Ectodermal cell (in vitro differentiated cells): ENCODE measurements around the gene TVP23B.
A peak's percentile ranks its signal among the peaks of the same experiment; 100 is the strongest.
"Not testable (repeated sequence)": the region's sequence is repeated elsewhere in the genome, so short reads cannot be mapped to it uniquely, and the experiment has no call there.

Experiments used
- H3K27ac ChIP-seq: 2 replicates; pipeline ENCODE4 v1.7.0; 2013; ENCODE audit warnings: mild to moderate bottlenecking, low read depth, low read length; ENCODE audit not compliant: insufficient read depth, poor library complexity, severe bottlenecking
- H3K27me3 ChIP-seq: 2 replicates; pipeline ENCODE4 v1.7.0; 2013; ENCODE audit warnings: mild to moderate bottlenecking, low read length; ENCODE audit not compliant: insufficient read depth, control insufficient read depth, poor library complexity, severe bottlenecking
- H3K36me3 ChIP-seq: one replicate; pipeline ENCODE4 v1.7.0; 2013; ENCODE audit warnings: low read length; ENCODE audit not compliant: control insufficient read depth, insufficient read depth
- H3K4me1 ChIP-seq: one replicate; pipeline ENCODE4 v1.7.0; 2013; ENCODE audit warnings: low read length; ENCODE audit not compliant: control insufficient read depth, insufficient read depth
- H3K4me3 ChIP-seq: 2 replicates; pipeline ENCODE4 v1.7.0; 2013; ENCODE audit warnings: low read depth, low read length, control low read depth; ENCODE audit not compliant: insufficient read depth
- H3K9me3 ChIP-seq: 2 replicates; pipeline ENCODE4 v1.7.0; 2013; ENCODE audit warnings: mild to moderate bottlenecking, low read length, moderate library complexity; ENCODE audit not compliant: control insufficient read depth
- WGBS, 2 experiments: methylation state at CpG; one replicate each; pipeline ENCODE4 v1.1.7; 2013; ENCODE audit warnings: missing lambda C conversion rate in 2 of 2; 5-methylcytosine and 5-hydroxymethylcytosine counted together

The TVP23B gene

DNA sequence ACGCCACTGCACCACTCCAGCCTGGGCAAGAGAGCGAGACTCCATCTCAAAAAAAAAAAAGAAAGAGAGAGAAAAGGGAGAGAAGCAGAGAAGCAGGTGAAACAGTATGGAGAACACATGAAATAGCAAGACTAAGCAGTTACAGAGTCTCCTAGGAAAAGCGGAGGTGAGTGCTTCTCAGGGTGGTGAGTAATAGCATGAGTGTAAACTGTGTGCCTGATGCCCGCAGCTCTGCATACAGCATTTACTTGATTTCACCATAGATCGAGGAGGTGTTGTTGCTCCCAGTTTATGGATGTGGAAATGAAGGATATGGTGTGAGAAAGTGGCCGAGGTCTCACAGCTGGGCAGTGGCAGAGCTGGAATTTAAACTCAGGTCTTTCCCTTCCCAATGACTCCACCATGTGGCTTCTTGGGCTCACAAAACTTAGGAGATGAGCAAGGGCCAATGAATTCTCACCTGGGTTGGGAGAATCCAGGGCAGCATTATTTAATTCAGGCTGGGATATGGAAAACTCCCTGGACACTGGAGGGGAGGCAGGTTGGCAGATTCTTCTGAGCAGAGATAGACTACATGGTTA lies 27.1 kb upstream of the TVP23B start:
- H3K4me3 ChIP-seq, H3K4me1 ChIP-seq: not testable (repeated sequence)
- WGBS, 2 experiments: 91% methylated on average over 4 of the region's 6 CpGs

DNA sequence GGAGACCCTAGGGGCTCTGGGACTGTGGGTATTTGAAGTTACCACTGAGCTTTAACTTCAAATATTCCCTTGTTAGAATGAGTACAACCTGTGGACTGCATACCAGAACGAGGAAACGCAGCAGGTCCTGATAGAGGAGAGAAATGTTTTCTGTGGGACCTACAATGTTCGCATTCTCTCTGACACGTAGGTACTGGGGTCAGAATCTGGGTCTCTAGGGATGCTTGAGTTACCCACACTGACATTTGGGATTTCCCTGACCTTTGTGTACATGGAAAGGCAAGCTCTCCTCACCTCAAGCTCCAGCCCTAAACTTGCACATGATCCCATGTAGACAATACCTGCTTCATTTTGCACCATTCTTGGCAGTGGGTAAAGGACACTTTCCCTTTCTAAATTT lies 25.0 kb upstream of the TVP23B start:
- not testable (repeated sequence) for H3K4me3 ChIP-seq, H3K4me1 ChIP-seq, H3K36me3 ChIP-seq, H3K27ac ChIP-seq, H3K27me3 ChIP-seq, H3K9me3 ChIP-seq
- WGBS, 2 experiments: 88 to 99% methylated on average over 2 to 4 of the region's 4 CpGs

More for the DNA sequence above, 27.1 kb upstream of the TVP23B start:
- H3K27me3 ChIP-seq, H3K9me3 ChIP-seq, H3K27ac ChIP-seq, H3K36me3 ChIP-seq: not testable (repeated sequence)

DNA sequence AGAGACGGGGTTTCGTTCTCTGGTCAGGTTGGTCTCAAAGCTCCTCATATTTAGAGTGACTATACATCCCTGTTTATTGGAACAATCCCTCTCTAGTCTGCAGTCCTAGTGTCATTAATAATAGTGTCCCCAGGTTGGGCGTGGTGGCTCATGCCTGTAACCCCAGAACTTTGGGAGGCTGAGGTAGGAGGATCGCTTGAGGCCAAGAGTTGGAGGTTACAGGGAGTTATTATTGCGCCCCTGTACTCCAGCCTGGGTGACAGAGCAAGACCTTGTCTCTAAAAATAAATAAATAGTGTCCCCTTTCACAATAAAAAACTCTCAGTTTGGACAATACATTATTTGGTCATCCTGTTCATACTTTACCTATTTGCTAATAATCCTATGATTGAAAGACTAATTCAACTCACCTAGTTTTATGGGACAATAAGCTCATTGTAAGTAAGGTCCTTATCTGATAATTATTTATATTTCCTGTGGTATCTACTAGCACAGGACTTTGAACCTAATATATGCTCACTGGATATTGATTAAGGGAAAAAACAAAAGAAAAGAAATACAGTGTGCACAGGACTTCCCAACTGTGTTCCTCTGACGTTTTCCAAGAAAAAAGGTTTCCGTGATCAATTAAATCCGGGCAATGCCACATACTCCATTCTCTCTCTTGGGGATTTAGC lies 23.5 kb upstream of the TVP23B start:
- not testable (repeated sequence) for H3K27me3 ChIP-seq, H3K9me3 ChIP-seq
- WGBS, 2 experiments: 81 to 91% methylated on average over 7 to 8 of the region's 8 CpGs

DNA sequence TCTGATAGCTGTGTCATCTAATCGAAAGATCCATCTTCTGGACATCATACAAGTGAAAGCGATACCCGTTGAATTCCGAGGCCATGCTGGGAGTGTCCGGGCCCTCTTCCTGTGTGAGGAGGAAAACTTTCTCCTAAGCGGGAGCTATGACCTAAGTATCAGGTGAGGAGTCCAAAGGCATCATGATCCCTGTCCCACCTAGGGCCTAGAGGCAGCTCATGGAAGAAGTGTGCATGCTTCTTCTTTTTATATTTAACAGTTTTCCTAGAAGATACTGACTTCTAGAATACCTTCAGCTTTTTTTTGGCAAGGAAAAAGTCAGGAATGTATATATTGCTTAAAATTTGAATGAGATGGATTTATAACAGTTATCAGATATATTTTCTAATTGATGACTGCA lies 22.6 kb upstream of the TVP23B start:
- H3K4me1 ChIP-seq, H3K4me3 ChIP-seq, H3K27ac ChIP-seq, H3K27me3 ChIP-seq, H3K36me3 ChIP-seq, H3K9me3 ChIP-seq: not testable (repeated sequence)
- 100% methylated on average over 1 to 2 of the region's 6 CpGs for WGBS, 2 experiments

More for the DNA sequence above, 23.5 kb upstream of the TVP23B start:
- H3K4me3 ChIP-seq, H3K27ac ChIP-seq, H3K36me3 ChIP-seq, H3K4me1 ChIP-seq: not testable (repeated sequence)

DNA sequence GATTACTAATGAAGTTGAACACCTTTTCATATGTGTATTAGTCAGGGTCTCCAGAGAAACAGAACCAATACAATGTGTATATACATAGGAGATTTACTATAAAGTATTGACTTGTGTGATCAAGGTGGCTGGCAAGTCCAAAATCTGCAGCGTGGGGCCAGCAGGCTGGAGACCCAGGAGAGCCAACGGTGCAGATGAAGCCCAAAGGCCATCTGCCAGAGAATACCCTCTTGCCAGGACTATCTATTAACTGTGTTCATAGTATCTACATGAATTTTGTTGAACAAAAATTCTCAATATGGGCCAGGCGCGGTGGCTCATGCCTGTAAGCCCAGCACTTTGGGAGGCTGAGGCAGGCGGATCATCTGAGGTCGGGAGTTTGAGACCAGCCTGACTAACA lies 20.8 kb upstream of the TVP23B start:
- not testable (repeated sequence) for H3K27ac ChIP-seq, H3K9me3 ChIP-seq, H3K36me3 ChIP-seq, H3K4me1 ChIP-seq, H3K27me3 ChIP-seq, H3K4me3 ChIP-seq
- 94 to 97% methylated on average over 5 to 6 of the region's 6 CpGs for WGBS, 2 experiments

DNA sequence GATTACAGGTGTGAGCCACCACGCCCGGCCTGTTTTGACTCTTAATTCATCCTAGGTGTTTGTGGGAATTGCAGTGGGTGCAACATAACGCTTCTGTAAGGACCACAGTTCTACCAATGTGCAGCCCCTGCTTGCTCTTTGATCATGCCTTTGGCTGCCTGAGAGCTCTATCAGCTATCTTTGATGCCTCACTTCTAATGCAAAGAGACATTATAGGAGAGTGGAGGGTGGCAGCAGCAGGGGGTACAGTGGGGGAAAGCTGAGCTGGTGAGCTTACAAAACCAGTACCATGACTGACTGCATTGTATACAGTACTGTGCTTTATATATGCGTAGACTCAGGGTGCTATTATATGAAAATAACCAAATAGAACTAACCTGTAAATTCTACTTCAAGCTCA lies 10.4 kb upstream of the TVP23B start:
- not testable (repeated sequence) for H3K27ac ChIP-seq, H3K9me3 ChIP-seq, H3K4me3 ChIP-seq, H3K4me1 ChIP-seq, H3K36me3 ChIP-seq, H3K27me3 ChIP-seq
- 80 to 85% methylated on average over 2 of the region's 4 CpGs for WGBS, 2 experiments

DNA sequence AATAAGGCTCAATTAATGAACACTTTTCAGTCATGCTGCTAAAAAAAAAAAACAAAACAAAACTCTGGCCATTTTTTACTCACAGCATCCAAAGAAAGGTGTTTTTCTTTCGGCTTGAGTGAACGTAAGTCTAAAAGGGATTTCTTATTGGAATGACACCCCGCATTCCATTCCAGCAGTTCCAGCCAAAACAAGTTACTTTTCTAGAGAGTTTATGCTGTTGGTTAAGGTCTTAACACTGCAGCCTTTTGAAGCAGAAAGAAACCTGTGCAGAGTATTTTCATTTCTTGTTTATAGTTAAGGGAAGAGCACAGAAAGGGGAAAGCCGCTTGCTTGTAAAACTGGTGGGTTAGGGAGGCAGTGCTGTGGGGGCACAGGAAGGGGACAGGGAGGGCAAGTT lies 9.9 kb upstream of the TVP23B start:
- H3K27ac ChIP-seq: peak overlapping the region; percentile 66

DNA sequence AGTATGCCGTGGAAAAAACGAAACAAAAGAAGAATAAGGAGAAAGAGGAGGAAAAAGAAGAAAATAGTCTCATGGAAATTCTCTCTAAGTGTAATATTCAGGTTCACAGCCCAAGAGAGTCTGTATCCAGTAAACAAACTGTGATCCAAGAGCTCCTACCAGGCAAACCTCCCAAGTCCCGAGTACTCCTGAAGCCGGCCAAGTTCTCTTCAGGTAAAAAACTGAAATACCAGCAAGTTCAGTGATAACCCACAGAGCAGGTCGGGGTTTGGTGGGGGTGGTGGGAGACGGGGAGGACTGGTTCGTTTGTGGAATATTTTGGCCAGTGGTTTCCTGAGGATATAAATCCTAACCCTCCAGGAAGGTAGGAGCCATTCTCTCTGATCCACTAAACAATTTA lies 8.5 kb upstream of the TVP23B start:
- 93% methylated on average over 7 of the region's 7 CpGs for WGBS, 2 experiments
- Histone ChIP-seq H3K4me3 (no peak overlapping the region), H3K27ac (no peak overlapping the region), H3K27me3 (no peaks in the 10 kb centered on the region), H3K9me3 (no peaks in the 10 kb centered on the region), H3K4me1 (no peaks in the 10 kb centered on the region), H3K36me3 (no peaks in the 10 kb centered on the region)

More for the DNA sequence above, 9.9 kb upstream of the TVP23B start:
- H3K27me3 ChIP-seq, H3K4me1 ChIP-seq, H3K4me3 ChIP-seq, H3K9me3 ChIP-seq, H3K36me3 ChIP-seq: not testable (repeated sequence)
- 89 to 90% methylated on average over 4 of the region's 4 CpGs for WGBS, 2 experiments

DNA sequence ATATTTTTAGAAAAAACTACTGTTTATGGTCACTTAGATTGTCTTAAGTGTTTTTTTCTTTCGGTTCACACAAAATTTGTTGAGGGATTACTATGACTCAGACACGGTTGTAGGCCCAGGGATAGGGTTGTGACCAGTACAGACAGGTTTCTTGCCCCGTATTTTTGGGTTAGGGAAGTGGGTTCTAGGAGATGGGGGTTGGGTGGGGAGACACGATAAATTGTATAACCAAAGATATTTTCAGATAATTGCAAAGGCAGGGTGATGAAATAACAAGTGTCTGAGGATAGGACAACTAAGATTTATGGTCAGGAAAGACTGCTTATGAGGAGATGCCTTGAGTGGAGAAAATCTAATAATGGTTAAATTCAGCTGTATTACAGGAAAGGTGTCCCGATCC lies 822 bp downstream of the TVP23B start:
- H3K27ac ChIP-seq, H3K9me3 ChIP-seq, H3K36me3 ChIP-seq, H3K27me3 ChIP-seq, H3K4me1 ChIP-seq: not testable (repeated sequence)
- WGBS, 2 experiments: no CpG with 5 or more reads among the region's 5 CpGs
- peak overlapping the region; percentile 53 for H3K4me3 ChIP-seq

DNA sequence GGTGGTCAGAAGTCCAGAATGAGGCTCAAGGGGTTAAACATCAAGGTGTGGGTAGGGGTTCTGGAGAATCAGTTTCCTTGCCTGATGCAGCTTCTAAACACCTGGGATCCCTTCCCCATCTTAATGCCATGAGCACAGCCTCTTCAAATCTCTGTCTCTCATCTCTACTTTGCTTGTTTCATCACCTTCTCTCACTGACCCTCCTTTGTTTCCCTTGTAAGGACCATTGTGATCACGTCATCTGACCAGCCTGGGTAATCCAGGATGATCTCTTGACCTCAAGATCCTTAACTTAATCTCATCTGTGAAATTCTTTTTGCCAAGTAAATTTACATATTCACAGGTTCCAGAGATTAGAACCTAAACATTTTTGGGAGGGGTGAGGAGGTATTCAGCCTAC lies 5.0 kb downstream of the TVP23B start:
- H3K4me1 ChIP-seq, H3K36me3 ChIP-seq, H3K4me3 ChIP-seq, H3K27me3 ChIP-seq, H3K9me3 ChIP-seq: not testable (repeated sequence)
- H3K27ac ChIP-seq: peak overlapping the region; percentile 44
- WGBS, 2 experiments: 60 to 86% methylated on average over 1 of the region's 1 CpG

DNA sequence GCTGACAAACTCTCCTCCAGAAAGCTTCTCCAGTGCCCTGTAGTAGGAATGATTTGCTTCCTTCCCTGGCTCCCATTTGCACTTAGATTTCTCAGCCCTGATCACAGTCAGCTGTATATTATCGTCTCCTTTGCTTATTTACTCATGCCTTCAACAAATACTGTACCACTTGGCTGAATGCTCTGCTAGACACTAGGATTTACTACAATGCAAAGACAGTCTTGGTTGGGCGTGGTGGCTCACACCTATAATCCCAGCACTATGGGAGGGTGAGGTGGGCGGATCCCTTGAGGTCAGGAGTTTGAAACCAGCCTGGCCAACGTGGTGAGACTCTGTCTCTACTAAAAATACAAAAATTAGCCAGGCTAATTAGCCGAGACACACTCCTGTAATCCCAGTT lies 5.9 kb downstream of the TVP23B start:
- not testable (repeated sequence) for H3K36me3 ChIP-seq, H3K4me1 ChIP-seq, H3K9me3 ChIP-seq, H3K27ac ChIP-seq, H3K27me3 ChIP-seq, H3K4me3 ChIP-seq
- 90 to 97% methylated on average over 3 of the region's 5 CpGs for WGBS, 2 experiments
